Right lobe of liver (tissue), 6 donors: ENCODE measurements around the gene FAM131B. TPM values are rescaled to one million over a fixed set of nuclear protein-coding genes. Genes with fewer than 3 reads are reported as not detected.

ENCODE experiments used
- ATAC-seq, 4 donors: fragments of 200-7000 bp; cut with Tn5 transposase; one replicate each; pipeline ENCODE4 v1.9.1; 2020; ENCODE audit warnings: mild to moderate bottlenecking in 4 of 4, moderate library complexity in 4 of 4
- DNase-seq, 3 donors: peaks; one replicate each; pipeline ENCODE4 v3.0.0-alpha.2; 2020
- H3K27ac ChIP-seq, 3 donors: fragments of 200-600 bp; one replicate each; pipeline ENCODE4 v1.8.0; 2022
- H3K27me3 ChIP-seq, 2 donors: fragments of 200-600 bp; one replicate each; pipeline ENCODE4 v1.8.0; 2022
- H3K36me3 ChIP-seq, 4 donors: fragments of 200-600 bp; sonication (generic) in 1 of 4; one replicate each; pipeline versions ENCODE4 v1.5.1 to v1.8.0; 2017 to 2022; ENCODE audit warnings: control low read depth in 1 of 4
- H3K4me1 ChIP-seq, 4 donors: fragments of 200-600 bp; sonication (generic) in 1 of 4; one replicate each; pipeline versions ENCODE4 v1.5.1 to v1.8.0; 2017 to 2022; ENCODE audit warnings: control low read depth in 1 of 4
- H3K4me3 ChIP-seq, 3 donors: fragments of 200-600 bp; one replicate each; pipeline ENCODE4 v1.8.0; 2022
- H3K9me3 ChIP-seq, 4 donors: fragments of 200-600 bp; sonication (generic) in 1 of 4; one replicate each; pipeline versions ENCODE4 v1.5.1 to v1.8.0; 2017 to 2022; ENCODE audit warnings: control low read depth in 1 of 4
- POLR2A ChIP-seq: fragments of 450-650 bp; IDR thresholded peaks from one replicate; pipeline ENCODE4 v1.6.1; 2017; ENCODE audit warnings: antibody characterized with exemption, mild to moderate bottlenecking
- WGBS: methylation state at CpG from one replicate; pipeline ENCODE4 v1.1.6; 2018; ENCODE audit warnings: low coverage, low lambda C conversion rate; ENCODE audit not compliant: insufficient coverage; ENCODE audit errors: missing lambda C conversion rate; 5-methylcytosine and 5-hydroxymethylcytosine counted together
- intact Hi-C, 2 donors: fragments of 100-400 bp; cut with DNase I; formaldehyde crosslinking; loops; one replicate each; pipeline versions ENCODE4 v1.11.2 to v1.14.1; 2022
- total RNA-seq, 6 experiments: library from RNA; depleted of rRNA in 2 of 6; stranded (reverse); fragments of >200 nt in 2 of 6; fragmentation: NEBNext Ultra II Directional in 3 of 6; extraction: Animal tissue kit (Norgen Biotek cat#: 25700) in 3 of 6; gene quantifications; one replicate each; pipeline versions ENCODE4 v1.1.0 to v1.2.4, GENCODE V29; 2016 to 2023
- TF ChIP-seq, protein P1 (sequence below), 4 donors: fragments of 200-600 bp in 3 of 4; fragments of 450-650 bp in 1 of 4; IDR thresholded peaks; one replicate each; pipeline versions ENCODE4 v1.5.1 to v1.8.0; 2016 to 2022; ENCODE audit warnings: antibody characterized with exemption in 4 of 4, mild to moderate bottlenecking in 2 of 4
- donor health status: DM: no; HTN: yes; CAD: no.
- donor health status: DM: no; HTN: no; CAD: no.
- donor health status: DM: no; HTN: no; CAD: no.
- donor health status: DM: no; HTN: yes; CAD: no.
- donor health status: DM: no; HTN: yes; CAD: no.

FAM131B gene
- total RNA-seq, 6 experiments from 2014 or later, result 0.05 to 0.51 (median 0.14) TPM

DNA sequence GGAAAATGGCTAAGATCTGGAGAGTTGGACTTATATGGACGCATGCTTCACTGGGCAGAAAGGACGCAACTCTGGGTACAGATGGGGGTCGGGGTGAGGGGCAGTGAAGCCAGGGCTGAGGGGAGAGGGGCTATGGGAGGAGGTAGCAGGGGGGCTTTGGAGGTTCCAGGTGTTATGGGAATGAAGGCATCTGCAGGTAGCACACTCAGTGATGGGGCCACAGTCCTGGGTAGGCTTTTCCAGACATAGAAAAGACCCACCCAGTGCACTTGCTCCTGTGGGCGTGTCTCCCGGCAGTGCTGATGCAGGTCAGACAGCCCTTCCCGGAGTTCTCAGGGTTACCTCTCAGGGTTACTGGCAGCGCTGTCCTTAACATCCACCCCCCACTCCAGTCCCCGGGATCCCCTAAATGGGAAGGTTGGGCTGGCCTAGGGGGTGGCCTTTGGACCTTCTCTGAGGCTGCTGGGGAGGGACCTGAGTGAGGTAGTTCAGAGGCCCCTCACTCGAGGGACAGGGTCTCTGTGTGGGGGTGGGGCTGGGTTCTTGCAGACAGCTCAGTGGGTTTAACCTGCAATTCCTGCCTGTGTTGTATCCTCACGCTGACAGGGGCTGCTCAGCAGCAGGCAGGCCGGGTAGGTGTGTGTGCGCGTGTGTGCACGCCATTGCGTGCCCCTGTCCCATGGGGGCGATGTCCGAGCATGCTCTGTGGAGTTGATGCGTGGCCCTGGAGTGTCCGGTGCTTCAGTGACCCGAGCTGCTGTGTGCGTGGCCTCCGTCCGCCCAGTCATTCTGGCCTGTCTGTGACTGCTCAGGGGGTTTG is 24.9 kb upstream of the FAM131B start:
- 95% methylated on average over 3 of the region's 23 CpGs for WGBS
- Histone ChIP-seq H3K4me3 (no peak overlapping the region), H3K27me3 (no peaks in the 10 kb centered on the region), H3K4me1 (peaks cover 0 to 56% (median 31%) of the 10 kb centered on the region in 4 donors), H3K36me3 (peaks cover 0 to 42% (median 19%) of the 10 kb centered on the region in 4 donors), H3K27ac (no peak overlapping the region), H3K9me3 (no peaks in the 10 kb centered on the region)
- DNase-seq, result peak in 1 of 3 donors; percentile 51
- TF ChIP-seq, protein P1, sequence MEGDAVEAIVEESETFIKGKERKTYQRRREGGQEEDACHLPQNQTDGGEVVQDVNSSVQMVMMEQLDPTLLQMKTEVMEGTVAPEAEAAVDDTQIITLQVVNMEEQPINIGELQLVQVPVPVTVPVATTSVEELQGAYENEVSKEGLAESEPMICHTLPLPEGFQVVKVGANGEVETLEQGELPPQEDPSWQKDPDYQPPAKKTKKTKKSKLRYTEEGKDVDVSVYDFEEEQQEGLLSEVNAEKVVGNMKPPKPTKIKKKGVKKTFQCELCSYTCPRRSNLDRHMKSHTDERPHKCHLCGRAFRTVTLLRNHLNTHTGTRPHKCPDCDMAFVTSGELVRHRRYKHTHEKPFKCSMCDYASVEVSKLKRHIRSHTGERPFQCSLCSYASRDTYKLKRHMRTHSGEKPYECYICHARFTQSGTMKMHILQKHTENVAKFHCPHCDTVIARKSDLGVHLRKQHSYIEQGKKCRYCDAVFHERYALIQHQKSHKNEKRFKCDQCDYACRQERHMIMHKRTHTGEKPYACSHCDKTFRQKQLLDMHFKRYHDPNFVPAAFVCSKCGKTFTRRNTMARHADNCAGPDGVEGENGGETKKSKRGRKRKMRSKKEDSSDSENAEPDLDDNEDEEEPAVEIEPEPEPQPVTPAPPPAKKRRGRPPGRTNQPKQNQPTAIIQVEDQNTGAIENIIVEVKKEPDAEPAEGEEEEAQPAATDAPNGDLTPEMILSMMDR (IDR thresholded peaks at IDR 0.05), result no peak
- no peak for TF ChIP-seq POLR2A
- no peak for ATAC-seq
- intact Hi-C loops, result no loop called here

DNA sequence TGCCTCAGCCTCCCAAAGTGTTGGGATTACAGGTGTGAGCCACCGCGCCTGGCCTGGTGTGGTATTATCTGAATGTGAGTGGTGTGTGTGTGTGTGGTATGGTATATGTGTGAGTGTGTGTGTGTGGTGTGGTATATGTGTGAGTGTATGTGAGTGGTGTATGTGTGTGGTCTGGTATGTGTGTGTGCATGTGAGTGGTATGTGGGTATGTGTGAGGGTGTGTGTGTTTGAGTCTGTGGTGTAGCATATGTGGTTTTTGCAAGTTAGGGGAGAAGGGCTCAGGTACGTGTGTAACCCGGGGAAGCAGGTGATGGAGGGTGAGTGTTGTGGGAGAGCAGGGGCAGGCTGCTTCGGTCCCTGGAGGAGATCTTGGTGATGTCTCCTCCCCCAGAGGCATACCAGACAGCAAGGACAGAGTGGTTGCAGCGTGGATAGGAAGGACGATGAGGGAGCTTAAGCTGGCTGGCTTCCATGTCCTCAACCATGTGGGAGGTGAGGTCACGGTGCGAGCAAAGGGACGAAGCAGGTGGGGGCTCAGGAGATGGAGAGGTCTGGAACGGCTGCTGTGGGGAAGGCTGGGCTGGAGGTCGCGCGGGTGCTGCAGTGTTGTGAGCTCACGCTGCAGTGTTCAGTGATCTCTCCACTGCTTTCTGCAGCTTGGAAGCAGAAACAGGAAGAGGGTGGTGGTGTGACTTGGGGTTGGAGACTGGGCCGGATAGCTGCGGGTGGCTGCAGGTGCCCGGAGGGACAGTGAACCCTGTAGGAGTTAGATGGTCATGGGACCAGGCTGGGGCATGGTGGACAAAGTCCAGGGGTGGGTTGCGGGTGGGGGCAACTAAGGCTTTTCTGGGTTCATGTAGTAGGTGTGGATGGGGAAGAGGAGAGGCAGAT is 23.6 kb upstream of the FAM131B start:
- peaks cover 0 to 45% (median 22%) of the 10 kb centered on the region in 4 donors for H3K4me1 ChIP-seq
- no peaks in the 10 kb centered on the region for H3K27me3 ChIP-seq
- no peaks in the 10 kb centered on the region for H3K9me3 ChIP-seq
- peaks cover 0 to 39% (median 18%) of the 10 kb centered on the region in 4 donors for H3K36me3 ChIP-seq
- peak; percentile 19 to 41 (median 34) for ATAC-seq
- 14% methylated on average over 19 of the region's 19 CpGs for WGBS
- peak in 1 of 3 donors; percentile 67 for DNase-seq
- H3K27ac ChIP-seq, result no peak overlapping the region
- intact Hi-C loops, result no loop called here
- H3K4me3 ChIP-seq, result no peak overlapping the region
- TF ChIP-seq POLR2A, result peak; percentile 22
- TF ChIP-seq, protein P1 (IDR thresholded peaks at IDR 0.05), result no peak

DNA sequence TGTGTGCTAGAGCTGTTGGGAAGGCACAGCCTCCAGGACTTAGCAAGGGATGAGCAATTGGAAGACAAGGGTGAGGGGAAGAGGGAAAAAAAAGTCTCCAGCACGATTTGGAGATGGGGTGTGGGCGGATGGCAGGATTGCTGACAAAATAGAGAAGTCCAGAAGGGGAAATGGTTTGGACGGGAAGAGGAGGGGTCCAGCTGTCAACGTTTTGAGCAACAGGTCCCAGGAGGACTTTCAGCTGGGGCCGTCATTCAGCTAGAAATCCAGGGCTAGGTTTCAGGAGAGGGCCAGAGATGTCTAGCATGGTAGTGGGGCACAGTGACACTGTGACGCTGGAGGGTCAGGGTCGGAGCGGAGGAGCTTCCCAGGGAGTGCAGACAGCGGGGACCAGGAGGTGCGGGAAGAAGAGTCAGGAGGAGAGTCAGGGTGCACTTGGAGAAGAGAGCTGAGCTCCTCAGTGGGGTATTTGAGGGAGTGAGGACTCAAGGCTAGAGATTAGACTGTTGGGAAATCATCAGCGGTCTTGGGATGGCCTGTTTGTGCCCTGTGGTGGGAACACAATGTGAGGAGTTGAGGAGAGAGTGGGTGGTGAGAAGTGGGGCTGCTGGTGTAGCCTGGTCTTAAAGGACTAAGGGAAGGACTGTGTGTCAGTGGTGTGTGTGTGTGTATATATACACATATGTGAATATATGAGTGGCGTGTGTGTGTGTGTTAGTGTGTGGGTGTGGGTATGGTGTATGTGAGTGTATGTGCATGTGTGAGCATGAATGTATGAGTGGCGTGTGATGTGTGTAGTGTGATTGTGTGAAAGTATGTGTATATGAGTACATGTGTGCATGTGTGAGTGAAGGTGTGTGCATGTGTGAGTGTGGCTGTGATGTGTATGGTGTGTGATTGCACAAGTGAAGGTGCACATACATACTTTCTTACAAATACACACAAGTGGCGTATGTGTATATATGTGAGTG is 22.4 kb upstream of the FAM131B start:
- intact Hi-C loops, result no loop called here
- Histone ChIP-seq H3K27me3 (no peaks in the 10 kb centered on the region), H3K27ac (peak overlapping the region in 1 of 3 donors; percentile 28), H3K4me1 (peaks cover 0 to 40% (median 19%) of the 10 kb centered on the region in 4 donors), H3K4me3 (peak overlapping the region in 1 of 3 donors; percentile 16), H3K9me3 (no peaks in the 10 kb centered on the region), H3K36me3 (peaks cover 0 to 27% (median 15%) of the 10 kb centered on the region in 4 donors)
- DNase-seq (peak in 1 of 3 donors; percentile 48), ATAC-seq (no peak)
- 61% methylated on average over 13 of the region's 14 CpGs for WGBS
- TF ChIP-seq, protein P1 (IDR thresholded peaks at IDR 0.05), result no peak
- TF ChIP-seq POLR2A, result no peak

DNA sequence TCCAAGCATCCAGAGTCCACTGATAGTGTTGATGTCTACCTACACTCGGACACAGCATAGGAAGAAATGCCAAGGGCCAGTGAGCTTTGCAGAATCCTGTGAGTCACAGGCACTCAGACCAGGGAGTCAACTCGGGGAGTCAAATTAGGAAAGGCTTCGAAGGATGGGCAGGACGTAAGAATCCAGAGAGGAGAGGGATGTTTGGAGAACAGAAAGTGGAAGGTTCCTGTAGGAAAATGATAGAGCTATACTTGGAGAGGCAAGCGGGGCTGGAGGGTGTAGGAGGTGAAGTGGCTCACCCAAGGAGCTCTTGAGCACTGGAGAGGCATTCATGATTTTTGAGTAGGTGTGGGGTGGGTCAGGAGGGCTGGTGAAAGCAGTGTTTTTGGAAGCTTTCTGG is 21.6 kb upstream of the FAM131B start:
- no peak for ATAC-seq
- peak in 1 of 3 donors; percentile 11 for DNase-seq
- no peak overlapping the region for H3K27ac ChIP-seq
- no peaks in the 10 kb centered on the region for H3K27me3 ChIP-seq
- H3K4me1 ChIP-seq, result peaks cover 0 to 47% (median 19%) of the 10 kb centered on the region in 4 donors
- 22% methylated on average over 5 of the region's 5 CpGs for WGBS
- H3K36me3 ChIP-seq, result peaks cover 0 to 19% (median 10%) of the 10 kb centered on the region in 4 donors
- intact Hi-C loops, result no loop called here
- no peaks in the 10 kb centered on the region for H3K9me3 ChIP-seq
- H3K4me3 ChIP-seq, result peak overlapping the region in 2 of 3 donors; percentile 4 to 69
- TF ChIP-seq, protein P1 (IDR thresholded peaks at IDR 0.05), result no peak
- no peak for TF ChIP-seq POLR2A
